Tibial artery (tissue), 4 donors: Measurements from ENCODE around the gene SYDE1.
"Not testable (repeated sequence)": the region's sequence is repeated elsewhere in the genome, so short reads cannot be mapped to it uniquely, and the experiment has no call there.

ENCODE experiments used
- DNase-seq, 2 donors: peaks; one replicate each; pipeline ENCODE4 v3.0.0-alpha.2; 2019
- H3K27ac ChIP-seq, 2 donors: fragments of 200-600 bp; sonication (generic) in 1 of 2; 1 replicate in 1 of 2; 2 replicates in 1 of 2; pipeline ENCODE4 v1.5.1; 2018 to 2019; ENCODE audit warnings: mild to moderate bottlenecking in 1 of 2
- H3K27me3 ChIP-seq, 2 donors: fragments of 200-600 bp; sonication (generic) in 1 of 2; one replicate each; pipeline versions ENCODE4 v1.5.1 to v1.6.0; 2016 to 2019
- H3K36me3 ChIP-seq, 3 donors: fragments of 200-600 bp; sonication (generic) in 2 of 3; one replicate each; pipeline ENCODE4 v1.5.1; 2016 to 2019; ENCODE audit warnings: mild to moderate bottlenecking in 2 of 3
- H3K4me1 ChIP-seq, 4 donors: fragments of 200-600 bp; sonication (generic) in 2 of 4; 1 replicate in 3 of 4; 2 replicates in 1 of 4; pipeline ENCODE4 v1.5.1; 2016 to 2019
- H3K4me3 ChIP-seq, 2 donors: fragments of 200-600 bp; sonication (generic) in 1 of 2; 1 replicate in 1 of 2; 2 replicates in 1 of 2; pipeline ENCODE4 v1.5.1; 2018 to 2019; ENCODE audit warnings: mild to moderate bottlenecking in 2 of 2
- H3K9me3 ChIP-seq, 3 donors: fragments of 200-600 bp; sonication (generic) in 1 of 3; one replicate each; pipeline ENCODE4 v1.5.1; 2016 to 2019
- intact Hi-C: fragments of 100-400 bp; cut with DNase I; formaldehyde crosslinking; loops from one replicate; pipeline ENCODE4 v1.15.0; 2023; ENCODE audit warnings: low total_unique reads
- TF ChIP-seq, protein P1 (sequence below), 2 experiments: fragments of 200-600 bp in 1 of 2; fragments of 450-650 bp in 1 of 2; IDR thresholded peaks; one replicate each; pipeline ENCODE4 v1.5.1; 2017 to 2019; ENCODE audit warnings: antibody characterized with exemption in 2 of 2, mild to moderate bottlenecking in 1 of 2, moderate library complexity in 1 of 2

SYDE1 gene

DNA sequence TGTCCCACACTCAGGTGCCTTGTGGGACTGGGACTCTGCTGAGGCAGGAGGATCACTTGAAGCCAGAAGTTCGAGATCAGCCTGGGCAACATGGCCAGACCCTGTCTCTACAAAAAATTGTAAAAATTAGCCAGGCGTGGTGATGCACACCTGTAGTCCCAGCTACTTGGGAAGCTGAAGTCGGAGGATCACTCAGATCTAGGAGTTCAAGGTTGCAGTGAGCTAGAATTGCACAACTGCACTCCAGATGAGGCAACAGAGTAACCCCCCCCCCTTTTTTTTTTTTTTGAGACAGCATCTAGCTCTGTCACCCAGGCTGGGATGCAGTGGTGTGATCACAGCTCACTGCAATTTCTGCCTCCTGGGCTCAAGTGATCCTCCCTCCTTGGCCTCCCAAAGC is 11.0 kb upstream of the SYDE1 start:
- intact Hi-C loops: no loop called here
- peaks cover 0 to 4% (median 0%) of the 10 kb centered on the region in 4 donors for H3K4me1 ChIP-seq
- DNase-seq: no peak
- no peaks in the 10 kb centered on the region for H3K27me3 ChIP-seq
- H3K9me3 ChIP-seq: no peaks in the 10 kb centered on the region
- no peaks in the 10 kb centered on the region for H3K36me3 ChIP-seq
- TF ChIP-seq, protein P1, sequence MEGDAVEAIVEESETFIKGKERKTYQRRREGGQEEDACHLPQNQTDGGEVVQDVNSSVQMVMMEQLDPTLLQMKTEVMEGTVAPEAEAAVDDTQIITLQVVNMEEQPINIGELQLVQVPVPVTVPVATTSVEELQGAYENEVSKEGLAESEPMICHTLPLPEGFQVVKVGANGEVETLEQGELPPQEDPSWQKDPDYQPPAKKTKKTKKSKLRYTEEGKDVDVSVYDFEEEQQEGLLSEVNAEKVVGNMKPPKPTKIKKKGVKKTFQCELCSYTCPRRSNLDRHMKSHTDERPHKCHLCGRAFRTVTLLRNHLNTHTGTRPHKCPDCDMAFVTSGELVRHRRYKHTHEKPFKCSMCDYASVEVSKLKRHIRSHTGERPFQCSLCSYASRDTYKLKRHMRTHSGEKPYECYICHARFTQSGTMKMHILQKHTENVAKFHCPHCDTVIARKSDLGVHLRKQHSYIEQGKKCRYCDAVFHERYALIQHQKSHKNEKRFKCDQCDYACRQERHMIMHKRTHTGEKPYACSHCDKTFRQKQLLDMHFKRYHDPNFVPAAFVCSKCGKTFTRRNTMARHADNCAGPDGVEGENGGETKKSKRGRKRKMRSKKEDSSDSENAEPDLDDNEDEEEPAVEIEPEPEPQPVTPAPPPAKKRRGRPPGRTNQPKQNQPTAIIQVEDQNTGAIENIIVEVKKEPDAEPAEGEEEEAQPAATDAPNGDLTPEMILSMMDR (IDR thresholded peaks at IDR 0.05): no peak
- no peak overlapping the region for H3K4me3 ChIP-seq
- no peak overlapping the region for H3K27ac ChIP-seq

DNA sequence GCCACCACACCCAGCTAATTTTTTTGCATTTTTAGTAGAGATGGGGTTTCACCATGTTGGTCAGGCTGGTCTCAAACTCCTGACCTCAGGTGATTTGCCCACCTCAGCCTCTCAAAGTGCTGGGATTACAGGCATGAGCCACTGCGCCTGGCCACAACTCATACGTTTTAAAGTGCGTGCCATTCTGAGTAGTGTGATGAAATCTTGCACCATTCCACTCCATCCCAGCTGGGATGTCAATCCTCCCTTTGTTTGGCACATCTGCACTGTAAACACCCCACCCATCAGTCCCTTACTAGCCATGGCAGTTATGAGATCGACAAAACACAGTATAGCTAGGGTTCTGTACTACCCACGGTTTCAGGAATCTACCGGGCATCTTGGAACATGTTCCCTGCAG is 9.2 kb upstream of the SYDE1 start:
- H3K4me1 ChIP-seq, H3K27ac ChIP-seq, H3K4me3 ChIP-seq, DNase-seq, H3K27me3 ChIP-seq, H3K9me3 ChIP-seq, H3K36me3 ChIP-seq, intact Hi-C loops: not testable (repeated sequence)

DNA sequence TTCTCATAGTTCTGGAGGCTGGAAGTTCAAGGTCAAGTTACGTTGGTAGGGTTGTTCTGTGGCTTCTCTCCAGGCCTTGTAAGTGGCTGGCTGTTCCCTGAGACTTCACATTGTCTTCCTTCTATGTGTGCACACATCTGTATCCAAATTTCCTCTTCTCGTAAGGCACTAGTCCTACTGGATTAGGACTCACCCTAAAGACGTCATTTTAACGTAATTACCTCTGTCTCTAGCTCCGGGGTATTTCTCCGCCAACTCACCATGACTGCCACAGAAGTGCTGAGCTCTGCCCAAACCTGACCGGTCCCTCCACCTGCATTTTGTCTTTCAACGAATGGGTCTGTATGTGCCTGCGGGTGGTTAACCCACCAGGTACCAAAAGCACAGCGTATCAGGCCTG is 8.7 kb upstream of the SYDE1 start:
- Histone ChIP-seq H3K27me3 (no peaks in the 10 kb centered on the region), H3K9me3 (peaks cover 0 to 7% (median 3%) of the 10 kb centered on the region in 3 donors), H3K27ac (no peak overlapping the region), H3K36me3 (no peaks in the 10 kb centered on the region), H3K4me1 (no peaks in the 10 kb centered on the region), H3K4me3 (no peak overlapping the region)
- no peak for DNase-seq
- TF ChIP-seq, protein P1 (IDR thresholded peaks at IDR 0.05): no peak
- intact Hi-C loops: no loop called here

DNA sequence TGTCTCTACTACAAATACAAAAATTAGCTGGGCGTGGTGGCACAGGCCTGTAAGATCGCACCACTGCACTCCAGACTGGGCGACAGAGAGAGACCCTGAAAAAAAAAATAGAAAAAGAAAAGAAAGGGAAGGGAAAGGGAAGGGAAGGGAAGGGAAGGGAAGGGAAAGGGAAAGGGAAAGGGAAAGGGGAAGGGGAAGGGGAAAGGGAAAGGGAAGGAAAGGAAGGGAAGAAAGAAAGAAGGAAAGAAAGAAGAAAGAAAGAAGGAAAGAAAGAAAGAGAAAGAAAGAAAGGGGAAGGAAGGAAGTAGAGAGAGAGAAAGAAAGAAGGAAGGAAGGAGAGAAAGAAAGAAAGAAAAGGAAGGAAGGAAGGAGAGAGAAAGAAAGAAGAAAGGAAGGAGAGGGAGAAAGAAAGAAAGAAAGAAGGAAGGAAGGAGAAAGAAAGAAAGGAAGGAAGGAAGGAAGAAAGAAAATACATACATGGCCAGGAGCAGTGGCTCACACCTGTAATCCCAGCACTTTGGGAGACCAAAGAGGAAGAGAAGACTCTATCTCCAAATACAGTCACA is 8.1 kb upstream of the SYDE1 start:
- Histone ChIP-seq H3K27ac (no peak overlapping the region), H3K4me1 (no peaks in the 10 kb centered on the region)
- intact Hi-C loops: no loop called here

DNA sequence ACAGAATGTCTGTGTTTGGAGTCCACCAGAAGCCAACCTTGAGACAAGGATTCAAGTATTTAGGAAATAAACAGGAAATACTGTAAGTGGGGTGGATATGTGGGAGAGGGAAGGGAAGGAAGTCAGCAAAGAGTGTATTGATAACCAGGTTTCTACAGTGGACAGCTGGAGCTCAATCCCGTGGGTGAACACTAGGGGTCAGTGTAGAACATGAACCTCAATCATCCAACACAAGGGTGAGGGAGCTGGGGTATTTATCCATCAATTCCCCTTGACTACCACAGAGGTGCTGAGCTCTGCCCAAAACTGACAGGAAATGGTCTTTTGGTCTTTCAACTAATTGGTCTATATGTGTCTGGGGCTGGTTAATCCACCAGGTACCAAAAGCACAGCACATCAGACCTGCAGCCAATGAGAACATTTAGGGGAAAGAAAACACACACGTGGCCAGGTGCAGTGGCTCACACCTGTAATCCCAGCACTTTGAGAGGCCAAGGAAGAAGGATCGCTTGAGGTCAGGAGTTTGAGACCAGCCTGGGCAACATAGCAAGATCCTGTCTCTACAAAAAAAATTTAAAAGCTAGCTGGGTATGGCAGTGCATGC is 5.6 kb upstream of the SYDE1 start:
- TF ChIP-seq, protein P1 (IDR thresholded peaks at IDR 0.05): peak; percentile 64 to 65
- no peak for DNase-seq
- intact Hi-C loops: loop anchor here (5.0 kb wide), 1 partner anchor 46 kb away; no protein-coding TSS in a partner anchor
- Histone ChIP-seq H3K4me1 (peaks cover 0 to 4% (median 0%) of the 10 kb centered on the region in 4 donors), H3K4me3 (no peak overlapping the region), H3K36me3 (no peaks in the 10 kb centered on the region), H3K27me3 (no peaks in the 10 kb centered on the region), H3K27ac (no peak overlapping the region), H3K9me3 (peaks cover 6 to 14% (median 7%) of the 10 kb centered on the region in 3 donors)

More for the DNA sequence above, 8.1 kb upstream of the SYDE1 start:
- Histone ChIP-seq H3K36me3 (no peaks in the 10 kb centered on the region), H3K4me3 (no peak overlapping the region), H3K27me3 (no peaks in the 10 kb centered on the region), H3K9me3 (peaks cover 5 to 9% (median 7%) of the 10 kb centered on the region in 3 donors)
- no peak for DNase-seq
- TF ChIP-seq, protein P1 (IDR thresholded peaks at IDR 0.05): no peak

DNA sequence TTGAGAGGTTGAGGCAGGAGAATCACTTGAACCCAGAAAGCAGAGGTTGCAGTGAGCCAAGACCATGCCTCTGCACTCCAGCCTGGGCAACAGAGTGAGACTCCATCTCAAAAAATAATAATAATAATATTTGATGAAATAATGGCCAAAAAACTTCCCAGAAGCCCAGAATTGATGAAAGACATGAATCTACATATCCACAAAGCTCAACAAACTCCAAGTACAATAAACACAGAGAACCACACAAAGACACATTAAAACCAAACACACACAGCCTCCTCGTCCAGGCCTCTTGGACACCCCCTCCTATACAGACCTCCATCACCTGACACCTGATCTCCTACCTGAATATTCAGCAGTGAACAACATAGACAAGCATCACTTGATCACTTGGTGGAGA is 3.2 kb upstream of the SYDE1 start:
- DNase-seq: no peak
- TF ChIP-seq, protein P1 (IDR thresholded peaks at IDR 0.05): no peak
- intact Hi-C loops: loop anchor here (5.0 kb wide), 1 partner anchor 43 kb away; no protein-coding TSS in a partner anchor
- H3K27me3 ChIP-seq: no peaks in the 10 kb centered on the region
- peaks cover 0 to 24% (median 10%) of the 10 kb centered on the region in 4 donors for H3K4me1 ChIP-seq
- peaks cover 0 to 4% (median 0%) of the 10 kb centered on the region in 3 donors for H3K36me3 ChIP-seq
- no peak overlapping the region for H3K4me3 ChIP-seq
- no peak overlapping the region for H3K27ac ChIP-seq
- peaks cover 6 to 14% (median 7%) of the 10 kb centered on the region in 3 donors for H3K9me3 ChIP-seq
